NCI-H2107 treated with DMSO at 0.1 percent for 48 hours (cell line): ENCODE measurements around the gene GRIA3.
A peak's percentile ranks its signal among the peaks of the same experiment; 100 is the strongest.
"Not testable (repeated sequence)": the region's sequence is repeated elsewhere in the genome, so short reads cannot be mapped to it uniquely, and the experiment has no call there.

Source experiments
- DNase-seq: peaks from one replicate; lab custom pipeline; 2025; ENCODE audit not compliant: unreplicated experiment; lab: John Stamatoyannopoulos, UW

GRIA3 gene

DNA sequence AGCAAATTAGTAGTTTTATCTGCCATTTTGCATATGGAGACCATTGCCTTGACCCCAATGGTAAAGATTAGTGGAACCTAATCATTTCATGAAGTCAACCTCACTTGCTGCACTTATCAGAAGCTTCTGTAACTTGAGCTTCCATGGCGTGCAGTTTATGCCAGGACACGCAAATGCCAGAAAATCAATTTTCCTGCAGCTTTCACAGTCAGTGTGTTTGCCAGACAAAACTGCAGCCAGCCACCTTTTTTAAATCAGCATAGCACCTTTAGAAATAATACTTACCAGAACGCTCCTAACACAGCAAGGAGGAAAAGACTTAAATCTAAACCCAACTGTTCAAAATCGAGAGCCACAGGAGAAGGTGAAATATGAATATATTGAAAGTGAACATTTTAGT is 265.3 kb downstream of the GRIA3 start:
- DNase-seq = no peak

DNA sequence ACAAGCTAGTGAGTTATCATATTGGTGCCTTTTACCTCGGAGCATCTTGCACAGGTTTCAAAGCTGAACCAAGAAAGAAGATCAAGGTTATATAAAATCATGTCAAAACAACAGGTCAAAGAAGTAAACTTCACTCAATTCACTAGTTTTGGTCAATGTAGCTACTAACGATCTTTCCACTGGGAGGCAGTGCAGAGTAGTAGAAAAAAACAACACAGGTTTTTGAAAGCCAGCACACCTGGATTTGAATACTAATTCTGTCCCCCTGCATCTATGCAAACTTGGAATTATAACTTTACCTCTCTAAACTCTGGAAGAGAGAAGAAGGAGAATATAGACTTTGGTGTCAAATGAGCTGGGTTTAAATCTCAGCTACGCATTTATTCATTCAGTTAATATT is 266.1 kb downstream of the GRIA3 start:
- peak; percentile 1 for DNase-seq

GRCh38 chrX:123454712-123455431 is 270.8 kb downstream of the GRIA3 start:
- no peak for DNase-seq

DNA sequence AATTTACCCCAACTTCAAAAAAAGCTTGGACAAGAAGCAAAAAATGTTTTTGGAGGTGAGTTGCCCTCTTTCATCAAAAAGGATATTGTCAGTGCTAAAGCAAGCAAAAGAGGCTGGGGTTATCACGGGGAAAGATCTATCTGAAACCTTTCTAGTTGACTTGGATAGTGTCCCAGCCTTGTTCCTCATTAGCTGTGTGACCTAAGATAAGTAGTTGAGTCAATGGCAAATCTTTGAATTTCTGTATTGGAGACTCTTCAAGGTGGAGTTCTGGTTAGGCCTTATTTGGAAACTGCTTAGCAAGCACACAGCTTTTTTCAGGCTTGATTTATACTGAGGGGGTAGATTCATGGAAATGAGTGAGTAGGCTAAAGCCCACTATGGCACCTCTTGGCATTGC is 271.6 kb downstream of the GRIA3 start:
- DNase-seq = no peak

DNA sequence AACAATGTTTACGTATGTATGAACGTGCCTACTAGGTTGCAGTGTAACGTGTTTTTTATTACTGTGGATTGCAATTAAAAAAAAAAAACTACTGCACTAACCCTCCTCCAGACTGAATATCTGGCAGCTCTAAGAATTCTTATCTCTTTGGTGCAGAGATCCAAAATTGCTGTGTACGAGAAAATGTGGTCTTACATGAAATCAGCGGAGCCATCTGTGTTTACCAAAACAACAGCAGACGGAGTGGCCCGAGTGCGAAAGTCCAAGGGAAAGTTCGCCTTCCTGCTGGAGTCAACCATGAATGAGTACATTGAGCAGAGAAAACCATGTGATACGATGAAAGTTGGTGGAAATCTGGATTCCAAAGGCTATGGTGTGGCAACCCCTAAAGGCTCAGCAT is 280.6 kb downstream of the GRIA3 start:
- no peak for DNase-seq

- no peak for DNase-seq
Measured at GRCh38 chrX:123468481-123468880, 284.4 kb downstream of the GRIA3 start.

GRCh38 chrX:123475068-123475724 is 291.1 kb downstream of the GRIA3 start:
- DNase-seq = no peak

DNA sequence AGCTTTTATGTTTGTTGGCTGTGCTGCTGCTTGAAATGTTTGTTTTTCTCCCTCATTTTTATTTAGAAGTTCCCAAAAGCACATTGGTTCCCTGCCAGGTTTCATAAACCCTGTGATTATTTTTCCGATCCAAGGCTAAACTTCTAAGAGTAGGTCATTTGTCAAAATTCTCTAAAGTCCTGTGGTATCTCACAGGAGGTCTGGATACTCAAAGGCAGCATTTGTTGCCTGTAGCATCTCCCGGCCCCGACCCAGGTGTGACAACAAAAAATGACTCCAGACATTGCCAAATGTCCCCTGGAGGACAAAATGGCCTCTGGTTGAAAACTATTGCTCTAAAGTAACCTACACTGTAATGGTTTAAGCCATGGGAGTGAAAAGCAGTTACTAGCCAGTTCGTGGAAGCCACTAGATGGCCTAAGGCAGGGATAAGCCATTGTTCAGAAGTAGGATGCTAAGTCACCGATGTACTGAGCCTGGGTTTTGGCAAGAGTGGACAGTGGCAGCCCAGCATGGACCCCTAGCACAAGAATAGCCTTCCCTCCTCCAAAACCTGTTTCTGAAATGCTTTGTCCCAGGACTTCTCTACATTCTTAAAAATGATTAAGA is 292.6 kb downstream of the GRIA3 start:
- no peak for DNase-seq

DNA sequence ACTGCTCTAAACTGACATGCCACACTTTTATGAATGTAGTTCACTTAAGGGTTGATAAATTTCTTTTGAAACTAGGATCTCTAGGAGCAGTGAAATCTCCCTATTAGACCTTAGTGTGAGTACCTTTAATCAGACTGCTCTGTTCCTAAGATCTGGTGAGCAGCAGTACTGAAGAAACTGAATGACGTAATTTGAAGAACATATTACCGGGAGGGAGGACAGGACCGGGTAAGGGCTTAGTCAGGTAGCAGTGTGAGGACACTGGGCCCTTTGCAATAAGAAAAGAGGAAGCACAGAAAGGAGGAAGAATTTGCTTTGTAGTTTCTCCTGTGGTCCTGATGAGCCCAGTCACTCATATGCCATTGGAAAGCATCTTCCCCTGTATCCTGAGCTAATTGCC is 293.6 kb downstream of the GRIA3 start:
- no peak for DNase-seq

DNA sequence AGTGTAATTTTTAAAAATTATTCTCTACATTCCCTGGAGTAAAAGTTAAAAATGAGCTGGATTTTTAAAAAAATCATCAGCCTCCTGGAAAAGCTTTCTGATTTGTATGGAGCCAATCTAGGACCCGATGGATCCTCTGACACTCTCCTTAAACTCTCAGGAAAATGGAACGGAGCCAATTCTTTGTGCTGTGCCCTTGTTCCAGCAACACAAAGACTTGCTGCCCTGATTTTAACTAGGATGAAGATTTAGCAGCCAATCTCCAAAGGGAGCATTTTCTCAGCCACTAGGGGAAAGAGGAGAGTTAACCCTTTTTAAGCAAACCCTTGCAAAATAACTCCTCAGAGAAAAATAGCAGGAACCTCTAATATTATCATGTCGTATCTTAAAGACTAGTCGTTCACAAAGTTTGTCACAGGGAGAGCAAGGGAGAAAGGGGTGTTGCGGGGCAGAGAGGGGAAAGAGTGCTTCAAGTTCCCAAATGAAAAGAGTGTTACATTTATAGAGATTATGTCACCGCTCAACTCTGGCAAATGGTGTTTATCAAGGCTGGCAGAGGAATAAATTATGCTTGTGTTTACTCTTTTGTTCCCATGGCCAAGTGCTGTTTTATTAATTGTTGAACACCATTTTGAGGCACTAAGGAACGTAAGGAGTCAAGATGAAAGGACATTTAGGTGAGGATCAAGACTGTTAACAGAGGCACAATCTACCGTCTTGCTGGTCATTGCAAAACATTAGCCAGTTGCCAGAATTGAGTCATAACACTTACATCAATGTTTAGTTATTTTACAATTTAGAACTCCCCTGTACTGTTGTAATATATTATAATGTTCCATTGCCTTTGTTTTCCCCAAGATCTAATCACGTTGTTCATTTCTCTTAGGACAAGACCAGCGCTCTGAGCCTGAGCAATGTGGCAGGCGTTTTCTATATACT is 298.1 kb downstream of the GRIA3 start:
- DNase-seq = no peak

DNA sequence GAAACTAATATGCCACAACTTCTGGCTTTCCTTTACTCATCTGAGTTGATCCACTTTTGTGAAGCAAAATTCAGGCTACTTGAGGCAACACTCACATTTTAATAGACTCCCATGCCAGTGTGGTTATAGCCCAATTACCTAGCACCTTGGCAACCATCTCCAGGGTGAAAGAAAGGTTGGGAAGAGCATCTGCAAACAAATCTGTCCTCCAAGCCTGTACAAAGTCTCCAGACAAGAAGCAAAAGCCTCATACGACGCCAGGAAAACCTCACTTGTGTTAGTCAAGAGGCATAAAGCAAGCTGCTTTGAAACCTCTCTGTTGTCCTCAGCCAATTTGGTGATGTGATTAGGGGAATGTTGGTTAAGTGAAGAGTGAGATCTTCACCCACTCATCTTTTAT is 302.2 kb downstream of the GRIA3 start:
- DNase-seq = no peak

GRCh38 chrX:123487236-123487635 is 303.2 kb downstream of the GRIA3 start:
- no peak for DNase-seq

GRCh38 chrX:123487669-123488068 is 303.6 kb downstream of the GRIA3 start:
- no peak for DNase-seq

DNA sequence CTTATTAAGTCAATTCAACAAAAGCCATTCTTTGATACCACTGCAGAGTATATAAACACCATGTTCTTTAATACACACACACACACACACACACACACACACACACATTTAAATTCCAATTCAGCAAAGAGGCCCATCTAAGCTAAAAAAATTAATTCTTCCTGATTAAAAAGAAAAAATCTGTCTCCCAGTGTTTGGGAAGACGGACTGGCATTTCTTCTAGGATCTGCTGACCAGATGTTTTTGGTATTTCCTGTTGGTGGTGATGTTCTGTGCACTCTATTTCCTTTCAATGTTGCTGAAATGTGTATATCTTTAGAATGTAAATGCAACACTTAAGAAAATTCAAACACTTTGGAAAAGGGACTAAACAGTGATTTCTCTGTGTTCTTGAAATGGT is 304.9 kb downstream of the GRIA3 start:
- DNase-seq = no peak

- DNase-seq = no peak
Measured at GRCh38 chrX:123493857-123494256, 309.8 kb downstream of the GRIA3 start.

GRCh38 chrX:123499787-123500186 is 315.7 kb downstream of the GRIA3 start:
- no peak for DNase-seq

DNA sequence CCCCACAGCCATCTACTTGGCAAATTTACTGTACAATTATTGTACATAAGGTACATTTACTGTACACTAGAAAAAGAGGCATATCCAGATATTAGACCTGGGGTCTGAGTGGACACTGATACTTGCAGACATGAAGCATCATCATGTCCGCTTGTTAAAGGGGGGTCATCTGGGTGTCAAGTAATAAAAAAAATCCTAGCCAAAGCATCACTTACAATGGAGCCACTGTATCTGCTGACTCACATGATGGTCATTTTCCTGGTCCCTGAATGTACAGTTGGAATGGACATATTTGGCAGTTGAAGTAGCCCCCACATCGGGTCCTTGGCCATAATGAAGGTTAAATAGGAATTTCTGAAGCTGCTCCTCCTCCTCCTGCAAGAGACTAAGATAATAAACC is 320.0 kb downstream of the GRIA3 start:
- no peak for DNase-seq

DNA sequence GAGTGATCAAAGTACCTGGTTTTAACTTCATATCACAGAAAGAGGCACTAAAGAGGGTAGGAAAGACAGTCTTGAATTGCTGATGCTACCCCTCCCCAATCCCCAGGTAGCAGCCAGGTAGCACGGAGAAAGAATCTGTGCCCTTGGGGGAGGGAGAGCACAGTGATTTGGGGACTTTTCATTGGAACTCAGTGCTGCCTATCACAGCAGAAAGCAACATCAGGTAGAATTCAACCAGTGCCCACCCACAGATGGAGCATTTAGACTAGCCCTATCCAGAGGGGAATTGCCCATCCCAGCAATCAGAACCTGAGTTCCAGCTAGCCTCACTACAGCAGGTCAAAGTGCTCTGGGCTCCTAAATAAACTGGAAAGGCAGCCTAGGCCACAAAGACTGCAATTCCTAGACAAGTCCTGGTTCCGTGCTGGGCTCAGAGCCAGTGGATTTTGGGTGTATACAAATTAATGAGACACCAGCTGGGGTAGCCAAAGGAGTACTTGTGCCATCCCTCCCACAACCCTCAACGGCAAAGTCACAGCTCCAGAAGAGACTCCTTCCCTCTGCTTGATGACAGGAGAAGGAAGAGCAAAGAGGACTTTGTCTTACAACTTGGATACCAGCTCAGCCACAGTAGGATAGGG is 320.7 kb downstream of the GRIA3 start:
- DNase-seq = no peak

- DNase-seq = no peak
Measured at GRCh38 chrX:123513585-123514278, 329.7 kb downstream of the GRIA3 start.

DNA sequence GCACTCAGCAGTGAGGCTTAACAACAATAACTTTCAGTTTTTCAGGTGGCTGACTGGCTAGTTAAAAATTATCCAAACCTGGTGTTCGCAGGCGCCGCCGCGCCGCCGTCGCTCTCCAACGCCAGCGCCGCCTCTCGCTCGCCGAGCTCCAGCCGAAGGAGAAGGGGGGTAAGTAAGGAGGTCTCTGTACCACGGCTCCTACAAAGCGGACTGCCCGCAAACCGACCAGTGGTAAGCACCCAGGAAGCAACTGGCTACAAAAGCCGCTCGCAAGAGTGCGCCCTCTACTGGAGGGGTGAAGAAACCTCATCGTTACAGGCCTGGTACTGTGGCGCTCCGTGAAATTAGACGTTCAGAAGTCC is 330.2 kb downstream of the GRIA3 start:
- not testable (repeated sequence) for DNase-seq
